Nephron progenitor cell (in vitro differentiated cells): ENCODE data around the gene ARID3C.

Experiments
- DNase-seq: peaks from one replicate; pipeline ENCODE4 v3.0.0; 2021
- H3K27ac Mint-ChIP-seq: 2 replicates; pipeline ENCODE4 v1.8.0; 2021; ENCODE audit warnings: mild to moderate bottlenecking, moderate library complexity, mixed read lengths
- H3K27me3 Mint-ChIP-seq: 2 replicates; pipeline ENCODE4 v1.8.0; 2021; ENCODE audit warnings: mild to moderate bottlenecking, low read depth, mixed read lengths; ENCODE audit not compliant: poor library complexity
- H3K36me3 Mint-ChIP-seq: 2 replicates; pipeline ENCODE4 v1.8.0; 2021; ENCODE audit warnings: low read depth, mixed read lengths
- H3K4me1 Mint-ChIP-seq: 2 replicates; pipeline ENCODE4 v1.8.0; 2021; ENCODE audit warnings: mixed read lengths
- H3K4me3 Mint-ChIP-seq: 2 replicates; pipeline ENCODE4 v1.8.0; 2021; ENCODE audit warnings: mild to moderate bottlenecking, moderate library complexity, mixed read lengths
- H3K9me3 Mint-ChIP-seq: 2 replicates; pipeline ENCODE4 v1.8.0; 2021; ENCODE audit warnings: mild to moderate bottlenecking, moderate library complexity, mixed read lengths
- CTCF ChIP-seq: fragments of 200-600 bp; sonication (generic); IDR thresholded peaks from 2 replicates; pipeline ENCODE4 v1.5.0; 2021; ENCODE audit warnings: antibody characterized with exemption

Gene ARID3C

GRCh38 chr9:34588671-34589635 is 39.9 kb downstream of the ARID3C start:
- H3K27ac Mint-ChIP-seq = peak overlapping the region; percentile 63
- TF ChIP-seq CTCF = no peak
- H3K4me1 Mint-ChIP-seq = peaks cover 78% of the 10 kb centered on the region
- H3K9me3 Mint-ChIP-seq = no peaks in the 10 kb centered on the region
- H3K4me3 Mint-ChIP-seq = peak overlapping the region; percentile 97
- DNase-seq = peak; percentile 45
- H3K36me3 Mint-ChIP-seq = no peaks in the 10 kb centered on the region
- H3K27me3 Mint-ChIP-seq = peaks cover 48% of the 10 kb centered on the region

- H3K27ac Mint-ChIP-seq = no peak overlapping the region
- H3K4me1 Mint-ChIP-seq = peaks cover 78% of the 10 kb centered on the region
- no peak for DNase-seq
- no peaks in the 10 kb centered on the region for H3K9me3 Mint-ChIP-seq
- no peak for TF ChIP-seq CTCF
- peaks cover 33% of the 10 kb centered on the region for H3K27me3 Mint-ChIP-seq
- H3K4me3 Mint-ChIP-seq = peak overlapping the region; percentile 97
- no peaks in the 10 kb centered on the region for H3K36me3 Mint-ChIP-seq
Observed at GRCh38 chr9:34587271-34587670, 41.6 kb downstream of the ARID3C start.

GRCh38 chr9:34585946-34586669 is 42.8 kb downstream of the ARID3C start:
- Mint-ChIP-seq H3K4me3 (peak overlapping the region; percentile 97), H3K27ac (peak overlapping the region; percentile 66), H3K9me3 (no peaks in the 10 kb centered on the region), H3K4me1 (peaks cover 84% of the 10 kb centered on the region), H3K27me3 (peaks cover 21% of the 10 kb centered on the region), H3K36me3 (no peaks in the 10 kb centered on the region)
- no peak for TF ChIP-seq CTCF
- DNase-seq = no peak

GRCh38 chr9:34584970-34585369 is 43.9 kb downstream of the ARID3C start:
- DNase-seq = no peak
- H3K27ac Mint-ChIP-seq = no peak overlapping the region
- peak overlapping the region; percentile 31 for H3K4me3 Mint-ChIP-seq
- H3K4me1 Mint-ChIP-seq = peaks cover 90% of the 10 kb centered on the region
- no peak for TF ChIP-seq CTCF
- peaks cover 12% of the 10 kb centered on the region for H3K27me3 Mint-ChIP-seq
- no peaks in the 10 kb centered on the region for H3K36me3 Mint-ChIP-seq
- no peaks in the 10 kb centered on the region for H3K9me3 Mint-ChIP-seq

GRCh38 chr9:34582787-34583186 is 46.1 kb downstream of the ARID3C start:
- H3K4me3 Mint-ChIP-seq = peak overlapping the region; percentile 37
- peaks cover 95% of the 10 kb centered on the region for H3K4me1 Mint-ChIP-seq
- no peak for DNase-seq
- peaks cover 2% of the 10 kb centered on the region for H3K27me3 Mint-ChIP-seq
- H3K36me3 Mint-ChIP-seq = no peaks in the 10 kb centered on the region
- H3K27ac Mint-ChIP-seq = peak overlapping the region; percentile 24
- no peak for TF ChIP-seq CTCF
- no peaks in the 10 kb centered on the region for H3K9me3 Mint-ChIP-seq
